H7 (cell line): ENCODE measurements around the gene CCDC27. TPM values are rescaled to one million over a fixed set of nuclear protein-coding genes. Genes with fewer than 3 reads are reported as not detected.

ENCODE experiments used
- DNase-seq: peaks from one replicate; pipeline ENCODE4 v3.0.0; 2012
- H3K27me3 ChIP-seq: 2 replicates; pipeline ENCODE4 v1.6.0; 2011; ENCODE audit warnings: mild to moderate bottlenecking, low read length; ENCODE audit not compliant: control insufficient read depth, insufficient read depth
- H3K36me3 ChIP-seq: replicated peaks from 2 replicates; pipeline ENCODE4 v1.5.1; 2011; ENCODE audit warnings: low read length; ENCODE audit not compliant: control insufficient read depth, insufficient read depth
- H3K4me3 ChIP-seq: 2 replicates; pipeline ENCODE4 v1.5.1; 2011; ENCODE audit warnings: low read depth, mild to moderate bottlenecking, control low read depth, low read length, moderate library complexity; ENCODE audit not compliant: insufficient read depth
- total RNA-seq: library from RNA; depleted of rRNA; stranded (reverse); fragments of >200 nt; shearing (Covaris generic); gene quantifications from 2 replicates; pipeline ENCODE4 v1.2.3, GENCODE V29; 2014

Gene CCDC27
- total RNA-seq, 1 experiment from 2014 or later = 0.07 TPM

DNA sequence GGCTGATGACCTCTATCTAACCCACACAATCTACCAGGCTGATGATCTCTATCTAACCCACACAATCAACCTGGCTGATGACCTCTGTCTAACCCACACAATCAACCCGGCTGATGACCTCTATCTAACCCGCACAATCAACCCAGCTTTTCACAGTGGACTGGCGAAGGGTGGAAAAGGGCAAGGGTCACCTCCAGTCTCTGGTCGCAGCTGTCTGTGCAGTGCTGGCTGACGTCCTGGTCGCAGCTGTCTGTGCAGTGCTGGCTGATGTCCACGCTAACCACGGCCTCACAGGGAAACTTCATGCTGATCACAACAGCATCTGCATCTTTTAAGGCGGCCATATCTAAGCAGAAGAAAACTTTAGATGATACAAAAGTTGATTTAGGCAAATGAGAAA, 12.2 kb upstream of the CCDC27 start:
- Histone ChIP-seq H3K27me3 (no peaks in the 10 kb centered on the region), H3K36me3 (peaks cover 32% of the 10 kb centered on the region), H3K4me3 (no peak overlapping the region)
- no peak for DNase-seq

- Histone ChIP-seq H3K27me3 (no peaks in the 10 kb centered on the region), H3K4me3 (no peak overlapping the region), H3K36me3 (peaks cover 32% of the 10 kb centered on the region)
- DNase-seq = no peak
Measured at GRCh38 chr1:3740752-3741151, 11.5 kb upstream of the CCDC27 start.

DNA sequence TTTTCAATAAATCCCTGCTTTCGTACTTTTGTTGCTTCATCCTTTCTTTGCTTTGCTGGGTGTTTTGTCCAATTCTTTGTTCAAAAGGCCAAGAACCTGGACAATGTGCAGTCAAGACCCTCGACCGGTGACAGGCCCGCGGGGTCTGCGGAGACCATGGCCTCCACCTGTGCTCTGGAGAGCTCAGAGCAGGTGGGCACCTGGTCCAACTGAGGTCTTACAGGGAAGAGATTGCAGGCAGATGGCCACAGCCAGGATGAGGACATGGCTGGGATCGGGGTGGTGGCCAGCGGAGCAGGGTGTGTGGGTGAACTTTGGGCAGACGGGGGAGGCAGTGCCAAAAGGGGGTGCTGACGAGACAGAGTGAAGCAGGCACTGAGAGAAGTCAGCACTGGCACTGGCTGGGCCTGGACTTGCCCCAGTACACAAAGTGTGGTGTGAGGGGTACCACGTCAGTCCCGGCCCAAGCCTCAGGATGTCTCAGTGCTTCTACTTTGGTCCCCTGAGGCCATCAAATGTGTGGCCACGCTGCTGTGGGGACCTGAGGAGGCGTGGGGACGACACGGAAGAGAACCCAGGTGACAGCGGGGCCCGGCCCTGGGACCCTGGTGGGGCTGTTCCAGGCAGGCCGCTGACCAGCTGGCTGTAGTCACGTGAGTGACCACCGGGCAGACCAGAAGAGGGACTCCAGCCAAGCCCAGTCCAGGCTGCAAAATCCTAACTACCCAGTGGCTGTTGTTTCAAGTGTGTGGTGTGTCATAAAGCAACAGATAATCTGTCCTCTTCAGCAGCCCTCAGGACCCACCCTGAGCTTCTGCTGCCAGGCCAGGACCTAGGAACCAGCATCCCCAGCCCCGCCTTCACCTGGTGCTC, 10.4 kb upstream of the CCDC27 start:
- Histone ChIP-seq H3K27me3 (no peaks in the 10 kb centered on the region), H3K36me3 (peaks cover 32% of the 10 kb centered on the region), H3K4me3 (no peak overlapping the region)
- no peak for DNase-seq

- Histone ChIP-seq H3K36me3 (peaks cover 32% of the 10 kb centered on the region), H3K27me3 (no peaks in the 10 kb centered on the region), H3K4me3 (no peak overlapping the region)
- DNase-seq = no peak
Measured at GRCh38 chr1:3742439-3743298, 9.6 kb upstream of the CCDC27 start.

DNA sequence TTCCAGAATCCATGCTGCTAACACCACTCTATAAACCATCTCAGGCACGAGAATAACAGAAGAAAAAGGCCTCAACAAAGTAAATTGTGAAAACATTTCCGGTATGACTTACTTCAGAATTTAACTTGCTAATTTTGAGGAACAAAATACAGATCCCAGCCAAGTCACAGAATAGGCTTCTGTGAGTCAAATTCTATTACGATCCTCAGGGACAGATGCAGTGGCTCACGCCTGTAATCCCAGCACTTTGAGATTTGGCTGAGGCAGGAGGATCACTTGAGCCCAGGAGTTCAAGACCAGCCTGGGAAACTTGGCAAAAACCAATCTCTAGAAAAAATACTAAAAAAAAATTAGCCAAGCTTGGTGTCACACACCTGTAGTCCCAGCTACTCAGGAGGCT, 8.8 kb upstream of the CCDC27 start:
- H3K27me3 ChIP-seq = no peaks in the 10 kb centered on the region; the same call in 1 of the 2 replicates
- no peak for DNase-seq
- peaks cover 27% of the 10 kb centered on the region for H3K36me3 ChIP-seq
- no peak overlapping the region for H3K4me3 ChIP-seq

GRCh38 chr1:3743826-3744225, 8.4 kb upstream of the CCDC27 start:
- DNase-seq = no peak
- H3K4me3 ChIP-seq = no peak overlapping the region
- peaks cover 26% of the 10 kb centered on the region for H3K36me3 ChIP-seq
- H3K27me3 ChIP-seq = no peaks in the 10 kb centered on the region; the same call in 1 of the 2 replicates

- Histone ChIP-seq H3K4me3 (no peak overlapping the region), H3K36me3 (peaks cover 22% of the 10 kb centered on the region), H3K27me3 (no peaks in the 10 kb centered on the region; the same call in 1 of the 2 replicates)
- DNase-seq = no peak
Measured at GRCh38 chr1:3744646-3745045, 7.6 kb upstream of the CCDC27 start.

- DNase-seq = no peak
- peaks cover 19% of the 10 kb centered on the region for H3K36me3 ChIP-seq
- H3K27me3 ChIP-seq = no peaks in the 10 kb centered on the region; the same call in 1 of the 2 replicates
- H3K4me3 ChIP-seq = no peak overlapping the region
Measured at GRCh38 chr1:3745071-3745470, 7.2 kb upstream of the CCDC27 start.

GRCh38 chr1:3745590-3746381, 6.5 kb upstream of the CCDC27 start:
- Histone ChIP-seq H3K36me3 (peaks cover 18% of the 10 kb centered on the region), H3K4me3 (peak overlapping the region; percentile 91), H3K27me3 (no peaks in the 10 kb centered on the region; the same call in 1 of the 2 replicates)
- DNase-seq = no peak

DNA sequence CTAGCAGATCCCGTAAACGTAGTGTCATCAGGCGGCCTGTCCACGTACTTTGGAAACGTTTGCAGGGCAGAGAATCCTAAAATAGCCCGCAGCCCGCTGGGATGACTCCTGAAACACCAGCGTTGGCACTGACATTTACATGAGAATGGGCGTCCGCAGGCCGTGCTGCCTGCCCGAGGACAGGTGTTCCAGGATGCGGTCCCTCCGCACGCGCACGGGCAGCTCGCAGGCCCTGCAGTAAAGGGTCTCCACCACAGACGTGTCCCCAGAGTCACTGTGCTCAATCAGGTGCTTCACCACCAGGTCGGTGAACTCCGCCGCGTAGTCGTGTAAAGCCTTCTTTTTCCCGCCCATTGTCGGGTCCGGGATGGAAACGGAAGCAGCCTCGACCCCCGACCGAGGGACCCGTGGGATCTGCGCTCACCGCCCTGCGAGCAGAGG, 5.8 kb upstream of the CCDC27 start:
- peaks cover 15% of the 10 kb centered on the region for H3K36me3 ChIP-seq
- DNase-seq = peak; percentile 91
- peak overlapping the region; percentile 91 for H3K4me3 ChIP-seq
- peaks cover 2% of the 10 kb centered on the region; the same call in 1 of the 2 replicates for H3K27me3 ChIP-seq

DNA sequence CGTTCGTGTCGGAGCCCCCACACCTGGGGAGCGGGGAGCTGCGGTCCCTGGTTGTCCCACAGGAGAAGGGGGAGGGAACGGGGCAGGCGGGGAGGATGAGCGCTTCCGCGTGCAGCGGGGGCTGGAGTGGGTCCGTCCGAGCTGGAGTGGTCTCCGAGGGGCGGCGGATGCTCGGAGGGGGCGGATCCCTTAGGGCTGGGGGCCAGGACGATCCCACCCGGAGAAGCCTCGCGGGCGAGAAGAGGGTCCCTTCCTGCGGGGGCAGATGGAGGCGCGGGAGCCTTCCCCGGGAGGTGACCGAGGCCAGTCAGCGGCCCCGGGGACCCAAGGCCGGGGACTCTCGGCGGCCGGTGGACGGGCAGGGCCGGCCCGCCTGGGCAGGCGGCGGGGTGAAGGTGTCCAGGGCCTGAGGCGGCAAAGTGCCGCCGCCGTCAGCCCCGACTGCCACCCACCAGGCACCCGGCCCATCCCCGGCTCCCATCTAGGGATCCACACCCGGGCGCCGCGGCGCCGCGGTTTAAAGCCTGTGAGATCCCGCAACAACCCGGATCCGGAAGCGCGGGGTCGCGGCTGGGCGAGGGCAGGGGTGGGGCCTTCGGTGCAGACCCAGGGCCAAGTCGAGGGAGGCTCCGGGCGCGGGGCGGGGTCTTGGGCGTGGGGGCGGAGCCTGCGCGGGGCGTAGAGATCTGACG, 5.3 kb upstream of the CCDC27 start:
- Histone ChIP-seq H3K36me3 (peaks cover 12% of the 10 kb centered on the region), H3K27me3 (peaks cover 2% of the 10 kb centered on the region; the same call in 1 of the 2 replicates), H3K4me3 (peak overlapping the region; percentile 91)
- DNase-seq = peak; percentile 100

DNA sequence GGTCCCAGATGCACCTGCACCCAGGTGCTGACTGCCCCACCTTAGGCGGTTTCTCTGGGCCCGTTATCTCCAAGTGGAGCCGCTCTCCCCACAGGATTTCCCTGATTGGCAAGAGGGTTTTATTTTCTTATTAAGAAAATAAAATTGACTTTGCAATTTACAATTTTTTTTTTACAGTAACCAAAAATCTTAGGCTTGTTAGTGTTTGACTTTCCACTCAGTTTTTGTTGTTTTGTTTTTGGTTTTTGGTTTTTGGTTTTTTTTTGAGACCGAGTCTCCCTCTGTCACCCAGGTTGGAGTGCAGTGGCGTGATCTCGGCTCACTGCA, 4.8 kb upstream of the CCDC27 start:
- Histone ChIP-seq H3K36me3 (peaks cover 7% of the 10 kb centered on the region), H3K4me3 (no peak overlapping the region; the same call in 1 of the 2 replicates), H3K27me3 (peaks cover 2% of the 10 kb centered on the region; the same call in 1 of the 2 replicates)
- no peak for DNase-seq

DNA sequence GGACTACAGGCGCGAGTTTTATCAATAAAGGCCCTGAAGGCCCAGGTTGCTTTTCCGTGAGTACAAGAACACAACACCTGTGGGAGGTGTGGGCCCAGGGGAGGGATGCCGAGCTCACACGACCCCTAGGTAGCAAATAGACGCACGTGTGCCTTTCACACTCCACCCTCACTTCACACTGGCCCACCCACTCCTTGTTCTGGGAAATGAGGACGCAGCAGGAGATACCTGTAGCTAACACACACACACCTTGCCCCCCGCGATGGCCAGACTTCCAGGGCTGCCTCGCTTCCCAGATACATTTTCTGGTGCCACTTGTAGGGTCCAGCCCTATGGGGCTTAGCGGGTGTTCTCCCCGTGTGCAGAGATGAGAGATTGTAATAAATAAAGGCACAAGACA, 4.3 kb upstream of the CCDC27 start:
- Histone ChIP-seq H3K4me3 (no peak overlapping the region), H3K36me3 (peaks cover 3% of the 10 kb centered on the region), H3K27me3 (peaks cover 2% of the 10 kb centered on the region; the same call in 1 of the 2 replicates)
- no peak for DNase-seq
